HG03558 (cell line): ENCODE measurements around the gene SLC24A4.

ENCODE experiments used
- ATAC-seq: cut with Tn5 transposase; IDR thresholded peaks from one replicate; pipeline ENCODE4 v1.9.1; 2021; ENCODE audit warnings: moderate number of reproducible peaks; ENCODE audit not compliant: unreplicated experiment; ENCODE audit errors: extremely low read depth

SLC24A4 gene

DNA sequence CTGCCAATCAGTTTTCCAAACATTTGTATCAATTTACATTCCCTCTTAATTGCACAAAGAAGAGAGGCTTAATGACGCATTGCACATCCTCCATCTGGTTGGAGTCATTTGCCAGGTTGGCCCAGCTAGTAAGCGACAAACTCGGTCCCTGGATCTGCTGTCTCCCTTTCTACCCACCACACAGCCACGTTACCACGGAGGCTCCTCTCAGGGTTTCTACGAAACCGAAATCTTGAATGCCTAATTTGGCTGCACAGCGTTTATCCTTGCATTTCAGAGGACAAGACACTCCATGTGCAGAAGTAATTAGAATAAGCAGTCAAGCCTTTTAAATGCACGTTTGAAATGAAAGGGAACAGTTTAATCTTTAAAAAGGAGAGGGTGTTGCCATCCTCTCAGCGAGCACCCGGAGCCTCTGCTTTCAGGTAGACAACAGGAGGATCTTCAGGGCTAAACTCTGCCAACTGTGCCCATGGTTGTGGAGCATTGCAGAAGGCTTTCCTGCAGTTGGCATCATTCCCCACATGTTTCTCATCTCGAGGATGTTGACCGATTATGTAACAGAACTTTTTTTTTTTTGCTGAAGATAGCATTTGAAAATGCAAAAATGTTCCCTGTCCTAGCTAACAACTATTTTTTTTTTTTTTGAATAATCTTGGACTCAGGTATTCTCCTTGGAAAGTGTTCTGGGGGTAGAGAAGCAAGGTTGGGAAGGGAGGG lies 37.8 kb downstream of the SLC24A4 start:
- no peak for ATAC-seq

DNA sequence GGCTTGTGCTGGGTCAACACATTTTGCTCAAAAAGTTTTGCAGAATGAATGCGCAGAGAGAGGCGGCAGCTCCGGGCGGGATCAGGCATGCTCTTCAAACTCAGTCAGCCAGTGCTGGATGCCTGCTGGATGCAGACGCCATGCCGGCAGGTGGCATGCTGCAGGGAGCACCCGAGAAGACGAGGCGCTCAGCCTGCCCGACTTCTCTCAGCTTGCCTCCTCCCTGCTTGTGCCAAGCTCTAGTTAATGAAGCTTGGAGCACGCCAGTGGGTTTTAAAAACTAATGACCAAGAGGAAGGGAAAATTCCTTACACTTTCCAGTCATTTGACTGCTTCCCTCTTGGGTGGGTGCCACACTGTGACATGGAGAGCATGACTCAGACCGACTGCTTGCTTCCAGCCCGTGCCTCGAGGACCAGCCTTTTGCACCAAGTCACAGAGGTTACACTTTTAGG lies 39.8 kb downstream of the SLC24A4 start:
- ATAC-seq = no peak

DNA sequence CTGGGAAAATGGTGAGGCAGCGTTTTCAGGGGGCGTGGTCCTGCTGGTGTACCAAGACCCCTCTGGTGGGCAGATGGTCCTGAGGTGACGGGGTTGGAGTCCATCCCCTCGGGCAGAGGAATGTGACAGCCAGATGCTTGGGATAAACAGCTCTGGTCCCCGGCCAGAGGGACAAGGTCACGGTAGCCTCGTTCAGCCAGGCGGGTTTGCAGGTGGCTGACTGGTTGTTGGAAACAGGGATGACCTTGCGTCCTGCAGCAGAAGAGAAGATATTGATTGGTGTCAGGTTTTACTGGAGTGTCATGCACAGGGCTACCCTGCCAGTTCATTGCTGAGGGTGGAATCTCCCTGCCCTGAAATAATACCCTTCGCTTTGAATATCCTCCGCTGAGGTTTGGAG lies 43.3 kb downstream of the SLC24A4 start:
- ATAC-seq = no peak

DNA sequence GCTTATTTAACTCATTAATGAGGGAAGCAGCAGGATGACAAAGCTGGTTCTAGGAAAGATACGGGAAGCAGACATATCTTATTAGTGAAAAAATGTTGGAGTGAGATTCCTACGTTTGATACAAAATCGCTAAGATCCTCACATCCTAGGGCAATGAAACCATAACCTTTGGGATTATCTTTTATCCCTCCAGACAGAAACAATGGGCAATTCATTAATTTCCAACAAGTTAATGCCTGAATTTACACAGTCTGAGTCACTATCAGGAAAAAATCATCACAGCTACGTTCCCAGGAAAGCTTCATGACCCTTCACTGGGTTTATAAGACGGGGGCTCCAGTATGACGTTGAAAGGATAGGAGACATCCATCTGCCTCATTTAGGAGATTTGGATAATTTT lies 45.0 kb downstream of the SLC24A4 start:
- no peak for ATAC-seq

DNA sequence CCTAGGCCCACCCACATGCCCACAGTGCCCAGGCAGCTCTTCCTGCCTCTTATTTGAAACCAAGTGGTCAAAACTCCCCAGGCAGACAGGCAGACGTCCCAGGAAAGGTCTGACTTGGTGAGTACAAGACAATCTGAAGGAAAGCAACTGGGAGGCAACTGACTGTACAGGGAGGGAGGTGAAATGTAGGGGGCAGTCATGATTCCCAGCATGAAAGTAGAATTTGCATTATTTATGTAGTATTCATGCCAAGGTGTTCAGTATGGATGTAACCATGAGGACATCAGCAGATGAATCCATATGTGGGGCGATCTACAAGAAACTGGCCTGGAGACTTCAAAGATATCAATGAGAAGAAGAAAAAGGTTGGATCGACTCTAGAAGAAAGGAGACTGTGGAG lies 46.1 kb downstream of the SLC24A4 start:
- ATAC-seq = no peak

DNA sequence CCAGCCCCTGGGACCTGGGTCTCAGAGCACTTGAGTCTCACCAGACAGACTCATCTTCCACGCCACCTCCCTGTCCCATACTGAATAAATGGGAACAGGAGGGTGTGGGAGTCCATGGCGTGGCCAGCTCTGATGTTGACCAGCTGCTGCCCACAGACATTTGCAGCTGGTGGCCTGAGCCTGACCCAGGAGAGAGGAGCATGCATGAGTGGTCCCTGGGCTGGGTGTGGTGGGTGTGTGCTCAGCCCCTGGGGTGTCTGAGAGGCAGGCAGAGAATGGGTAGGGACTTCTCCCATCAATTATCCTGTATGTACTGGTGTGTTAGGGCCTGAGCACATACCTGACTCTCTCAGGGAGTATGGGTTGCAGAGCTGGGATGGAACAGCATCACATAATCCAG lies 49.3 kb downstream of the SLC24A4 start:
- ATAC-seq = no peak

DNA sequence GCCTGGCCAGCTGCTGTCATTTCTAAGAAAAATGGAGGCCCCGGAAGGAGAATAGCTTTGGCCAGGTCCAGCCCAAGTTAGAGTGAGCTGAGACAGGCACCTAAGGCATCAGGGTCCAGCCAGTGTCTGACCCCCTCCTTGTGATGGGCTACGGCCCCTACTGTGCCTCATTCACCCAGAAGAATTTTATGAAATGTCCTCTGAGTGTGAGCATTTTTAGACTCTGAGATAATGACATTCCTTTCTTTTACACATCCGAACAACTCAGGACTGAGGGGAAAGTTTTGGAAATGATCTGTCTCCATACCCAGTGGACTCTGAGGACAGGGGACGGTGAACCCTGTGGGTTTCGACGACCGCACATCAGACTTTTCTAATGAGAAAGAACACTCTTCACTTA lies 50.4 kb downstream of the SLC24A4 start:
- ATAC-seq = no peak

DNA sequence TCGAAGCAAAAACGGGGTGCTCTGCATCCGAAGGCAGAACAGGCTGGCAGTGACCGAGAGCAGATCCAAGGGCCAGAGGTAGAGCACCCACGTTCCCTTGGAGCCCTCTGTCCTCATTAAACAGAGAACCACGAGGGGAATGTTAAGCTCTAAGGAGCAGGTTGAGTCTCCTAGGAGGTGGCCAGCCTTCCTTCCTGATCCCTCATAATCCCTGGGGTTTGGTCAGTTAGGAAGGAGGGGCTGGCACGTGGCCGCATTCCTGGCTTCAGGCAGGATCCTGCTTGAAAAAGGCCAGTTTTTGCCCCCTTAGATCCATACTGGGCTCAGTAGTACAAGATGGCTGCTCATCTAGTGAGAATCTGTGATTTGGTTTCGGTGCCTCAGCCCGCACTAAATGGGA lies 57.2 kb downstream of the SLC24A4 start:
- no peak for ATAC-seq

DNA sequence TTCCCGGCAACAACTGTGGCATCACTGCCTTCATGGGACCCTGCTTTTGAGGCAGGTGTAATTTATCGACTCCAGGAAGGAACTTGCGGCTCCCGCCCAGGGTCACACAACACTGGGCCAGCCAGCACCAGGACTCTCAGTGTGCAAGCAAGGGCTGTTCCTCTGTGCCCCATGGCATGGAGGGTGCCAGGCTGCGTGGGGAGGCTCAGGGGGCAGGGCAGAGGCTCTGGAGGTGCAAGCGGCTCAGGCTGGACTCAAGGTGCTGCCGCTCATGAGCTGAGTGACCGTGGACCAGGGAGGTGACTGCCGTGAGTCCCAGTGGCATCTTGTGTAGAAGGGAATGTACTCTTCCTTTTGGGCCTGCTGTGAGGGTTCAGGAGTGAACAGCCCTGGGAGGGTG lies 57.6 kb downstream of the SLC24A4 start:
- ATAC-seq = no peak

DNA sequence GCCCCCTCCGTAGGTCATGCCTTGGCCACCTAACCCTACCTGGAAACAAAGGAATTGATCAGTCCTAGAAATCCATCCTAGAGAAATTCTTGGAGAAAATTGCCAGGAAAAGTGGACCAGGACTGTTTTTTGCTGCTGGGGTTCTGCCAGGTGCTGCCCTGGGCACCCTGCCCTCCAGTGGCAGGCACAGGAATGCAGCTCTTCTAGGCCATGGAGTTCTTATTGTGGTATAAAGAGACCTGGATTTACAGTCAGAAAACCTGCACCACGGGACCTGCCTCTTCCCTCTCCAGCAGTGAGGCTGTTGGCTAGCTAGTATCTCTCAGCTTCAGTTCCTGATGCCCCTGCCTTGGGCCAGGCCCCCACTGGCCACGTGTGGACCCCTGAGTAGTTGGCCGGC lies 59.7 kb downstream of the SLC24A4 start:
- no peak for ATAC-seq

DNA sequence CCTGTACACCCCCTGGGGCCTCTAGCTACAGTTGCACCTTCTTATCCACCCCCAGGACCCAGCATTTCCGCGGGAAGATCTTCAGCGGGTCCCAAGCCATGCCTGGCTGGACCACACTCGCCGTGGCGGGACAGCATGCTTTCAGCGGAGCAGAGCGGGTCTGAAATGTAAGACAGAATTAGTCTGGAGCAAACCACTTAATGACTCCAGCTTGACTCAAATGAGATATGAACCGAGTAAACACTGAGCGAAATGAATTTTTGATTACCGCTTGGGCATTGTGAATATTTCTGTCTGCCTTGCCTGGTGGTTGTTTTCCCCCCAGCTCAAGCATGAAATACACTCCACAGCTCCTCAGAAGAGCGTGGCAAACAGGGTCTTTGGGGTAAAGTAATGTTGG lies 60.8 kb downstream of the SLC24A4 start:
- no peak for ATAC-seq

DNA sequence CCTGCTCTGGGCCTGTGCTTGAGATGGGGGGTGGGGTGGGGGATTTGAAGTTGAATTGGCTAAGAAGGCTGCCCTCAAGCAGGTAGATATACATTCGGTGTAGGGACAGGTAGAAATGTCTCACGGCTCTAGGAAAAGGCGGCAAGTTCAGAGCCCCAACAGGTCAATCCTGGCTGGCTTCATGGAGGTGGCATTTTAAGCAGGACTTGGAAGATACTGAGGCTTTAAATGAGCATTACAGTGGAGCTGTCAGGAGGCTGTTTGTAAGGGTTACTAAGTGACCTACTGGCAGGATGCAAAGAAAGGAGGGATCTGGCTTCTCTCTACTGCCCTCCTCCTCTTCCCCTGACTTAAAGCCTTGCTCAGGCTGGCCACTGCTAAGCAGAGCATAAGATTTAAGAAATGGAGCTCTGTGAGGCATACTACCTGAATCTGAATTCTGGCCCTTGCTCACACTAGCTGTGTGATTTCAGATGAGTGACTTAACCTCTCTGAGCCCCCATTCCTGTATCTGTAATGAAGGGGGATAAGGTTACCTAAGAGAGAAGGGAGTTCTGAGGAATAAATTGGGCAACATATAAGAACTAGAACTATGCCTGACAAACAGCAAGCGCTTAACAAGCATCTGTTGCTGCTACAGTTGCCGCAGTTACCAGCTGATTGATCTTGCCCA lies 61.6 kb downstream of the SLC24A4 start:
- ATAC-seq = no peak

DNA sequence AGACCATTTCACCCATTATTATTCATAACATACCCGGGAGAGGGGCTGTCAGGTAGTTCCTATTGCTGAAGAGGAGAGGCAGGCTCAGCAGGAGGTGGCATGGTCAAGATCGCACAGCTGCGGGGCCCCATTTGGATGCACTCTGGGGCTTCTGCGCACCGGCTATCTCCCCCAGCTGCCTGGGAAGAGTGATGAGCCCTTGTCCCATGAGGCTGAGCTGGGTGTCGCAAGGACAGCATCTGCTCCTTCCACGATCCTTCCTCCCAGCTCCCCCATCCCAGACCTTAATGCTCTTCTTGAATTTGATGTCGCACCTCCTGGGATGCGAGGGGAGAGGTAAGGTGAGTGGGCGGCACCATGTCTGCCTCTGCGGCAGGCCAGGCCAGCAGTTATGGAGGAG lies 62.6 kb downstream of the SLC24A4 start:
- ATAC-seq = no peak

DNA sequence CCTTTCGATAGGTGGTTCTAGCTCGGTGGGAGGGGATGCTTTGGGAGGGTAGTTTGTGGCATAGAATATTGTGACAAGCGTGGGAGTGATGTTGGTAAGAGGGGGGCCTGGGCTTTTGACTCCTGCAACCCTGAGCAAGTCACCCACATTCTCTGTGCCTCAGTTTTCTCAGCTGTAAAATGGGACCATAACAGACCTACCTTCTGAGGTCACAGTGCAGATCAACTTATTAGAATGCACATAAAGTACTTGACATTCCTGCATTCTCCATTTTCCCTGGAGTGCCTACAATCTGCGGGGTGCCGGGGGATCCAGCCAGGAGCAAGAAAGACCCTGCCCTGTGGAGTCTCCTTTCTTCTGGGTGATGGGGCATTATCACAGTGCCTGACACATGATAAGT lies 63.2 kb downstream of the SLC24A4 start:
- ATAC-seq = no peak

DNA sequence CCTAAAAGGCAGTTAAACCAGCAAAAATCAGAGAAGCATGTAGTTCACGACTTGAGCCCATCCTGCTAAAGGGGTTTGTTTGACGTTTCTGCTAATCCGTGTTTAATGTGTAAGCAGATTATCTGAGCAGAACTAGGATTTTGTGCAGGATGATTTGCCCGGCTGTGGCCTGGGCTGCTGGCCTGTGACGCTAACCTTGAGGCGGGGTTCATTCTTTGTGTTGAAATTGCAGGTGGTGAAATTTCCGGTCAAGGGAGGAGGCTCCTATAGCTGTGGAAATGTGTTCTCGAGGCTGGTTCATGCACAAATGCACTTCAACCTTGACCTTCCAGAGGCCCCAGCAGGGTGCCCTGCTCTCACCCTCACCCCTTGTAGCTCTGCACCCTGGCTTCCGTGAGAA lies 63.7 kb downstream of the SLC24A4 start:
- ATAC-seq = no peak

DNA sequence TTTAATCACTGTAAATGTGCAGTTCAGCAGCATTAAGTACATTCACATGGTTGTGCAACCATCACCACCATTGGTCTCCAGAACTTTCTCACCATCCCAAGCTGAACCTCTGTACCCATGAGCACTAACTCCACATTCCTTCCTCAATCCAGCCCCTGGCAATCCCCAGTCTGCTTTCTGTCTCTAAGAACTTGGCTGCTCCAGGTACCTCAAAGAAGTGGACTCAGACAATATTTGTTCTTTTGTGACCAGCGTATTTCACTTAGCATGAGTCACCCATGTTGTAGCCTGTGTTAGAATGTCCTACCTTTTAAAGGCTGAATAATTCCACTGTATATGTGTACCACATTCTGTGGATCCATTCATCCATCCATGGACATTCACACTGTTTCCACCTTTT lies 64.6 kb downstream of the SLC24A4 start:
- ATAC-seq = no peak

DNA sequence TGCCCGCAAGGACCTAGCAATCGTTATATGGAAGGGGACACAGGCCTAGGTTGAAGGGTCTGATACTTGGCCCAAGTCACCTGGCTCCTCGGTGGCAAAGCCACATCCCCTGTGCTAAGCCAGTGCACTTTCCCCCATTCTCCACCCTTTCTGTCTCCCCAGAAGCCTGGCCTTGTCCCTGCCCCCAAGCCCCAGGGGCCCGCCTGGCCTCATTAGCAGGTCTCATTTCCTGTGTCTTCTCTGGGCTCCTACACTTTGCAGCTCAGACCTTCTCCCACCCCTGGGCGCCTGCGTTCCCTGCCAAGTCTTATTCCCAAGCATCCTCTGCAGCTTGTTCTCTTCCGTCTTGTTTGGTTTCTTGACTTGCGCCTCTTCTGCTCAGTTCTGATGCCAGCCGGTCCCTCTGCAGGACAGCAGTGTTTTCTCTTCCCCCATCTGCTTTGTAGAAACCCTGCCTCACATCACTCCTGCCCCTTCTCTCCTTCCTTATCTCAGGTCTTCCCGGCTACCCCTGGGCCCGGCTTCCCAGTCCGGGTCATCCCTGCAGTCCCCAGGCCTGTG lies 66.7 kb downstream of the SLC24A4 start:
- no peak for ATAC-seq

DNA sequence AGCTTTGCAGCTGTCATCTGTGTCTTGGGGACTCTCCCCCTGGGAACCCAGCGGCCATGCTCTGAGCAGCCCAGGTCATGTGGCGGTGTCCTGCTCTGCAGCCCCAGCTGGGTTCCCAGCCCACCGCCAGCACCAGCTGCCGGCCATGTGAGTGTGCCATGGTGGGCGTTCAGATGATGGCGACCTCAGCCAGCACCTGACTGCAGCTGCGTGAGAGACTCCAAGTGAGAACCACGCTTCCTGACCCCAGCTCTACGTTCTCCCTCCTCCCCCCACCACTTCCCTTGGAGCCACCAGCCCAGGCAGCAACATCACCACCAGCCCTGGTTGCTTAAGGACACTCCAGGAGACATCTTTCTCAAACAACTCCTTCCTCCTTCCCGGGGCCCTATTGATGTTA lies 68.8 kb downstream of the SLC24A4 start:
- no peak for ATAC-seq

DNA sequence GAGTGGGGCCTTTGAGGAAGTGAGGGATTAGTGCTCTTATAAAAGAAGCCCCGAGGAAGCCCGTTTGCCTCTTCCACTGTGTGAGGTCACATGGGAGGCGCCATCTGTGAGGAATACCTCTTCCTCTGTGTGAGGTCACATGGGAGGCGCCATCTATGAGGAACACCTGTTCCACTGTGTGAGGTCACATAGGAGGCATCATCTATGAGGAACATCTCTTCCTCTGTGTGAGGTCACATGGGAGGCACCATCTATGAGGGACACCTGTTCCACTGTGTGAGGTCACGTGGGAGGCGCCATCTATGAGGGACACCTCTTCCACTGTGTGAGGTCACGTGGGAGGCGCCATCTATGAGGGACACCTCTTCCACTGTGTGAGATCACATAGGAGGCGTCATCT lies 69.7 kb downstream of the SLC24A4 start:
- no peak for ATAC-seq

DNA sequence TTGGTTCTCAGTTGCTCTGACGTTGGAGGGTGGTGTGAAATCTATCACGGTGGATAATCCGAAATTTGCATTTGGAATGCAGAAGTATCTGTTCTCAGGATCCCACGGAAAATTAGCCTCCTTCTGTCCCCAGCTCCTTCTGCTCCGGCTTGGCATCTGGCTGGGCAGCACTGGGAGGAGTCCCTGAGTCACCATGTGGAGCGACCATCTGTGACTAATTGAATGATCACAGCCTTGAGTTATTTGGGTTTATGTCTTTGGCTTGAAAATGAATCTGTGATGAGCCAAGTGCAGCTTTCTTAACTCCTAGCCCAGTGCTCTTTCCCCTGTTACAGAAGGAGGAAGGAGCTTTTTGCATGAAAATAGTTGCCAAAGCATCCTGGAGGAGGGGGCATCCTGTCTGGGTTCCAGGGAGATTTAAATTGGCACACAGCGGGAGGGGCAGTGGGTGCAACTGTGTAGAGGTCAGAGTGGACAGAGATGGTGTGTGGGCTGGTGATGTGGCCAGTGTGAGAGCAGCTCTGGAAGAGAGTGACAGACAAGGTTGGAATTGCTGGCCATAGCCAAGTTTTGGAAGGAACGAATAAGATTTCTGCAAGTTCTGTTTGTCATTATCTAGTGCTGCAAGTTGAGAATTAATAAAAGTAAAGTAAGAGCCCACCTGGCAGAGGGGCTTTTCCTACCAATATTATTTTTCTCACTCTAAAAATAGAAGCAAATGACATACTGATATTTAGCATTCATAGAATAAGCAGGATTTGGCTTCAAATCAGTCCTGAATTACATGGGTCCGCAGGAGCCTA lies 74.4 kb downstream of the SLC24A4 start:
- ATAC-seq = no peak

DNA sequence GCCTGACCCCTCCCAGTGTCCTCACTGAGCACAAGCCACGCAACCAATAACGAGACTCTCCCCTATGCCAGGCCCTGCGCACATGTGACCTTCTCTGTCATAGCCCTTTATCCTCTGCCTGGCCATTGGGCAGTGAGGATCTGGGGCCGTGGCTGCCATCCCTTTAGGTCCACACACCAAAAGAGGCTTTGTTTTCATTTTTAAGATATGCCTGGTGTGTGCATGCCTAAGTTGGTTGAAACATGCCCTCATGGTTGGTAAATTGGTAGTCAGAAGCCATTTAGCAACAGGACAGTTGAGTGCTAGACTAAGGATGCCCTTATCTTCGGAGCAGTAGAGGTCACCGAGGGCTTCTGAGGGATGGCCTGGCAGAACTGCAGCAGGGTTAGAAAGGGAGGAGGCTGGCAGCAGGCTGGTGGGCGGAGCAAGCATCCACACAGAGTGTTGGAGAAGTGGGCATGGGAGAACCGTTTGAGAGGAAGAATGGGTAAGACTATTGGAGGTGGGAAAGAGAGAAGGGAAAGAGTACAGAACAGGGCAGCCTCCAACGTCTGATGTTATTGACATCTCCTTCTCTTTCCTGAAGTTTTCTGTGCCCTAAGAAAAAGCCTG lies 75.1 kb downstream of the SLC24A4 start:
- no peak for ATAC-seq
